A549 (cell line): ENCODE data around the gene C19orf67. TPM values are rescaled to one million over a fixed set of nuclear protein-coding genes. Genes with fewer than 3 reads are reported as not detected.

Experiments
- ATAC-seq, 2 experiments: fragments of 200-7000 bp in 1 of 2; fragments of >200 bp in 1 of 2; cut with Nextera tagmentation in 1 of 2; cut with Tn5 transposase in 1 of 2; 3 replicates each; pipeline versions ENCODE4 v1.8.0 to v1.9.1; 2018 to 2020; ENCODE audit warnings: mild to moderate bottlenecking in 1 of 2, moderate library complexity in 1 of 2
- CTCF ChIA-PET: fragments of 300-600 bp; sonication (Branson Sonifier 250); formaldehyde crosslinking; extraction: SDS; loops from one replicate; lab custom pipeline; 2021; ENCODE audit warnings: antibody characterized with exemption, inconsistent platforms; lab: Yijun Ruan, JAX
- POLR2A ChIA-PET: fragments of 350-600 bp; formaldehyde crosslinking; extraction: SDS; loops from one replicate; lab custom pipeline; 2021; ENCODE audit warnings: antibody characterized with exemption, inconsistent platforms; lab: Yijun Ruan, JAX
- DNase-seq, 2 experiments: peaks; one replicate each; pipeline versions ENCODE4 v3.0.0 to v3.0.0-alpha.2; 2011 to 2016; ENCODE audit warnings: low read depth in 1 of 2, low spot score in 1 of 2
- FAIRE-seq: peaks from 2 replicates; lab custom pipeline; 2011; peaks lifted over from hg19 to GRCh38; lab: Jason Lieb, UNC
- H3K27ac ChIP-seq, 2 experiments: fragments of >200 bp; sonication (Bioruptor Twin); formaldehyde crosslinking; 3 replicates each; pipeline ENCODE4 v1.5.1; 2016 to 2017
- H3K4me1 ChIP-seq: fragments of >200 bp; sonication (Bioruptor Twin); formaldehyde crosslinking; 3 replicates; pipeline ENCODE4 v1.6.1; 2016
- H3K4me2 ChIP-seq: fragments of >200 bp; sonication (Bioruptor Twin); formaldehyde crosslinking; 3 replicates; pipeline ENCODE4 v1.6.1; 2016
- H3K4me3 ChIP-seq: fragments of >200 bp; sonication (Bioruptor Twin); formaldehyde crosslinking; 3 replicates; pipeline ENCODE4 v1.5.1; 2016
- H3K9me3 ChIP-seq: fragments of >200 bp; sonication (Bioruptor Twin); formaldehyde crosslinking; 3 replicates; pipeline ENCODE4 v1.6.1; 2016
- BHLHE40 ChIP-seq: IDR thresholded peaks from 2 replicates; pipeline ENCODE4 v1.6.1; 2012; ENCODE audit warnings: low read depth, low read length, inconsistent platforms
- CEBPB ChIP-seq, 2 experiments: fragments of >200 bp in 1 of 2; sonication (Bioruptor Twin) in 1 of 2; formaldehyde crosslinking in 1 of 2; IDR thresholded peaks; 2 replicates each; pipeline ENCODE4 v1.6.1; 2012 to 2016
- CHD4 ChIP-seq: fragments of 200-600 bp; sonication (generic); IDR thresholded peaks from 2 replicates; pipeline ENCODE4 v1.6.1; 2016; ENCODE audit warnings: antibody characterized with exemption, mild to moderate bottlenecking, borderline replicate concordance
- GATA3 ChIP-seq: IDR thresholded peaks from 2 replicates; pipeline ENCODE4 v1.6.1; 2012; ENCODE audit warnings: borderline replicate concordance
- HDAC2 ChIP-seq: fragments of 200-600 bp; sonication (generic); IDR thresholded peaks from 2 replicates; pipeline ENCODE4 v1.6.1; 2016
- HEYL ChIP-seq: fragments of 250-450 bp; sonication (Bioruptor Pico); IDR thresholded peaks from 2 replicates; pipeline ENCODE4 v1.8.0; 2021; ENCODE audit warnings: mild to moderate bottlenecking, moderate library complexity
- HOXA7 ChIP-seq: fragments of 250-450 bp; sonication (Bioruptor Pico); IDR thresholded peaks from 2 replicates; pipeline ENCODE4 v1.5.0; 2020; ENCODE audit warnings: mild to moderate bottlenecking, moderate library complexity
- MAFK ChIP-seq: fragments of 450-650 bp; IDR thresholded peaks from 2 replicates; pipeline ENCODE4 v1.6.1; 2014; ENCODE audit not compliant: partially characterized antibody
- NFE2L2 ChIP-seq: fragments of 150-350 bp; conservative IDR thresholded peaks from 2 replicates; pipeline ENCODE4 v1.6.1; 2014; ENCODE audit warnings: low read length
- POLR2AphosphoS2 ChIP-seq: conservative IDR thresholded peaks from 2 replicates; pipeline ENCODE4 v1.6.1; 2012; ENCODE audit warnings: low read length, improper control_type of control experiment, inconsistent platforms
- SMC3 ChIP-seq: fragments of >200 bp; sonication (Bioruptor Twin); formaldehyde crosslinking; IDR thresholded peaks from 3 replicates; pipeline ENCODE4 v1.6.1; 2018; ENCODE audit warnings: inconsistent platforms
- TP53 ChIP-seq: fragments of 250-450 bp; sonication (Bioruptor Pico); IDR thresholded peaks from 2 replicates; pipeline ENCODE4 v1.5.0; 2021; ENCODE audit warnings: mild to moderate bottlenecking, moderate library complexity
- ZNF302 ChIP-seq: fragments of 250-450 bp; sonication (Bioruptor Pico); IDR thresholded peaks from 2 replicates; pipeline ENCODE4 v1.9.0; 2021; ENCODE audit warnings: inconsistent platforms, mild to moderate bottlenecking, moderate library complexity
- ZSCAN20 ChIP-seq: fragments of 250-450 bp; sonication (Bioruptor Pico); IDR thresholded peaks from 2 replicates; pipeline ENCODE4 v1.8.0; 2022; ENCODE audit warnings: mild to moderate bottlenecking, moderate library complexity
- WGBS: methylation state at CpG from one replicate; pipeline ENCODE4 v1.1.6; 2017; ENCODE audit errors: missing lambda C conversion rate; 5-methylcytosine and 5-hydroxymethylcytosine counted together
- polyA plus RNA-seq, 4 experiments: library from polyadenylated mRNA; depleted of rRNA in 3 of 4; stranded (reverse); fragments of >200 nt; fragmentation: RNase III in 1 of 4; extraction: RNeasy Plus Mini Kit Qiagen cat#74134 plus additional on column Dnase treatment in 1 of 4; gene quantifications; 2 replicates in 3 of 4; 3 replicates in 1 of 4; pipeline ENCODE4 v1.2.3, GENCODE V29; 2011 to 2017
- TF ChIP-seq, protein P1 (sequence below): fragments of 200-600 bp; sonication (generic); IDR thresholded peaks from 2 replicates; pipeline ENCODE4 v1.6.1; 2016; ENCODE audit warnings: antibody characterized with exemption, mild to moderate bottlenecking, moderate library complexity
- TF ChIP-seq, protein P2 (sequence below): fragments of >200 bp; sonication (Bioruptor Twin); formaldehyde crosslinking; IDR thresholded peaks from 3 replicates; pipeline ENCODE4 v1.5.1; 2016
- TF ChIP-seq, protein P3 (sequence below): IDR thresholded peaks from 2 replicates; pipeline ENCODE4 v1.6.1; 2012

C19orf67 gene
- polyA plus RNA-seq, 2 of the 4 experiments (the other 2 are of a cell fraction) = not detected

DNA sequence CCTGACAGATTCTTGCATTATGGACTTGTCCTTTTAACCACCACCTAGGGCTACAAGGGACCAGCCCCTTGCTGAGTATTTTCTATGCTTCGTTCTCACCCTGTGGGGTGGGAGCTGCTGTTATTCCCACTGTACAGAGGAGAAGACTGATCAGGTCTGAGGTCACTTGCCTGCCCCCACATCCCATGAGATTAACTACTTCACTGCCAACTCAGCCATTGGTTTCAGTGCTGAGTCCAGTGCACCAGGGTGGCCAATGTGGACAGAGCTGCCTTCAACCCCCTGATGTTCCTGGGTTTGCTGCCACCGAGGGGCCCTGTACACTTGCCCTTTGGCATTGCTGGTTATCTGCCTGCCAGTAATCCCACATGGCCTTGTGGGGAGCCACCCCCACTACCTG lies 25.1 kb upstream of the C19orf67 start:
- H3K27ac ChIP-seq = no peak overlapping the region
- ChIA-PET POLR2A (no interaction called here), CTCF (interaction anchor here (0.9 to 1.2 kb wide), 2 partner anchors 35 to 237 kb away, joined by 3 read pairs; no protein-coding TSS in a partner anchor)
- FAIRE-seq = no peak
- TF ChIP-seq BHLHE40 = no peak
- TF ChIP-seq CHD4 = no peak
- TF ChIP-seq GATA3 = no peak
- no peak for TF ChIP-seq MAFK
- TF ChIP-seq TP53 (CRISPR knock-in tag) = no peak
- TF ChIP-seq HDAC2 = no peak
- no peak overlapping the region for H3K4me3 ChIP-seq
- H3K4me1 ChIP-seq = peaks cover 14% of the 10 kb centered on the region
- no peak for ATAC-seq
- no peak for DNase-seq
- no peaks in the 10 kb centered on the region for H3K9me3 ChIP-seq
- 75% methylated on average over 1 of the region's 2 CpGs for WGBS
- H3K4me2 ChIP-seq = no peak overlapping the region

DNA sequence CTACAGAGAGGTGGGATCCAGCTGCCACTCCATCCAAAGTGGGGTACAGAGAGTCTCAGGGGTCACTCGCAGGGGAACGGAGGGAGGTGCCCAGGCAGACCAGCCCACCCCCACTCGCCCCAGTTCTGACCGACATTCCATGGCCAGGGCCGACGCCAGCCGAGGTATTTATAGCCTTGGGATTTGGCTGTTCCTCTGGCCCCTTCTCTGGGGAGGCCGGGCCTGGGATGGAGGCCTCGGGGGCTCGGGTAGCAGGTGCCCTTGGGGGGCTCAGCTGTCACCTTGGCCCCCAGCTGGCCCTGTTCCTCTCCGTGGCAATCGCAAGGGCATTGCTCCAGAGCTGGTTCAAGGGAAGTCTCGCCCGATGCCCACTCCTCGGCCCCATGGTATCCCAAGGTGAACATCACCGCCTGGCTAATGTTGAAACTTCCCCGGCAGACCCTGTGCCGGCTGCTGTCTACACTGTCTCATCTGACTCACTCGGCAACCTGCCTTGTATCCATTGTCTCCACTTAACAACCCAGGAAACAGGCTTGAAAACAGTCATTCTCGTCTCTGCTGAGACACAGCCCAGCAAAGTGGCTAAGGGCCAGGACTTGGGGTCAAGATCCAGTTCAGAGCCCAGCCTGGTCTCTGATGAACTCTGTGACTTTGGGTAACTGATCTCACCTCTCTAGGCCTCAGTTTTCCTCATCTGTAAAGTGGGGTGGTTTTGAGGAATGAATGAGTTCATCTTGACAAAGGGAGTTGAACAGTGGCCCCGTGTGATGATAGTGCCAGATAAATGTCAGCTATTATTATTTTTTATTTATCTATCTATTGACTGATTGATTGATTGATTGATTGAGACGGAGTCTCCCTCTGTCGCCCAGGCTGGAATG lies 22.2 kb upstream of the C19orf67 start:
- H3K27ac ChIP-seq = no peak overlapping the region
- ATAC-seq = peak in 1 of 2 experiments; percentile 61; a peak in 2 of 6 replicates
- 75% methylated on average over 12 of the region's 23 CpGs for WGBS
- FAIRE-seq = no peak
- no peak overlapping the region for H3K4me3 ChIP-seq
- DNase-seq = peak; percentile 16 to 52
- no peak for TF ChIP-seq NFE2L2
- no peak for TF ChIP-seq POLR2AphosphoS2
- TF ChIP-seq ZNF302 (CRISPR knock-in tag) = no peak
- no peak for TF ChIP-seq HEYL
- TF ChIP-seq, protein P1, sequence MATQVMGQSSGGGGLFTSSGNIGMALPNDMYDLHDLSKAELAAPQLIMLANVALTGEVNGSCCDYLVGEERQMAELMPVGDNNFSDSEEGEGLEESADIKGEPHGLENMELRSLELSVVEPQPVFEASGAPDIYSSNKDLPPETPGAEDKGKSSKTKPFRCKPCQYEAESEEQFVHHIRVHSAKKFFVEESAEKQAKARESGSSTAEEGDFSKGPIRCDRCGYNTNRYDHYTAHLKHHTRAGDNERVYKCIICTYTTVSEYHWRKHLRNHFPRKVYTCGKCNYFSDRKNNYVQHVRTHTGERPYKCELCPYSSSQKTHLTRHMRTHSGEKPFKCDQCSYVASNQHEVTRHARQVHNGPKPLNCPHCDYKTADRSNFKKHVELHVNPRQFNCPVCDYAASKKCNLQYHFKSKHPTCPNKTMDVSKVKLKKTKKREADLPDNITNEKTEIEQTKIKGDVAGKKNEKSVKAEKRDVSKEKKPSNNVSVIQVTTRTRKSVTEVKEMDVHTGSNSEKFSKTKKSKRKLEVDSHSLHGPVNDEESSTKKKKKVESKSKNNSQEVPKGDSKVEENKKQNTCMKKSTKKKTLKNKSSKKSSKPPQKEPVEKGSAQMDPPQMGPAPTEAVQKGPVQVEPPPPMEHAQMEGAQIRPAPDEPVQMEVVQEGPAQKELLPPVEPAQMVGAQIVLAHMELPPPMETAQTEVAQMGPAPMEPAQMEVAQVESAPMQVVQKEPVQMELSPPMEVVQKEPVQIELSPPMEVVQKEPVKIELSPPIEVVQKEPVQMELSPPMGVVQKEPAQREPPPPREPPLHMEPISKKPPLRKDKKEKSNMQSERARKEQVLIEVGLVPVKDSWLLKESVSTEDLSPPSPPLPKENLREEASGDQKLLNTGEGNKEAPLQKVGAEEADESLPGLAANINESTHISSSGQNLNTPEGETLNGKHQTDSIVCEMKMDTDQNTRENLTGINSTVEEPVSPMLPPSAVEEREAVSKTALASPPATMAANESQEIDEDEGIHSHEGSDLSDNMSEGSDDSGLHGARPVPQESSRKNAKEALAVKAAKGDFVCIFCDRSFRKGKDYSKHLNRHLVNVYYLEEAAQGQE = no peak
- TF ChIP-seq SMC3 = no peak
- TF ChIP-seq CEBPB (IDR thresholded peaks at IDR 0.05) = no peak
- TF ChIP-seq HOXA7 = no peak
- TF ChIP-seq, protein P2, sequence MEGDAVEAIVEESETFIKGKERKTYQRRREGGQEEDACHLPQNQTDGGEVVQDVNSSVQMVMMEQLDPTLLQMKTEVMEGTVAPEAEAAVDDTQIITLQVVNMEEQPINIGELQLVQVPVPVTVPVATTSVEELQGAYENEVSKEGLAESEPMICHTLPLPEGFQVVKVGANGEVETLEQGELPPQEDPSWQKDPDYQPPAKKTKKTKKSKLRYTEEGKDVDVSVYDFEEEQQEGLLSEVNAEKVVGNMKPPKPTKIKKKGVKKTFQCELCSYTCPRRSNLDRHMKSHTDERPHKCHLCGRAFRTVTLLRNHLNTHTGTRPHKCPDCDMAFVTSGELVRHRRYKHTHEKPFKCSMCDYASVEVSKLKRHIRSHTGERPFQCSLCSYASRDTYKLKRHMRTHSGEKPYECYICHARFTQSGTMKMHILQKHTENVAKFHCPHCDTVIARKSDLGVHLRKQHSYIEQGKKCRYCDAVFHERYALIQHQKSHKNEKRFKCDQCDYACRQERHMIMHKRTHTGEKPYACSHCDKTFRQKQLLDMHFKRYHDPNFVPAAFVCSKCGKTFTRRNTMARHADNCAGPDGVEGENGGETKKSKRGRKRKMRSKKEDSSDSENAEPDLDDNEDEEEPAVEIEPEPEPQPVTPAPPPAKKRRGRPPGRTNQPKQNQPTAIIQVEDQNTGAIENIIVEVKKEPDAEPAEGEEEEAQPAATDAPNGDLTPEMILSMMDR = no peak
- TF ChIP-seq, protein P3, sequence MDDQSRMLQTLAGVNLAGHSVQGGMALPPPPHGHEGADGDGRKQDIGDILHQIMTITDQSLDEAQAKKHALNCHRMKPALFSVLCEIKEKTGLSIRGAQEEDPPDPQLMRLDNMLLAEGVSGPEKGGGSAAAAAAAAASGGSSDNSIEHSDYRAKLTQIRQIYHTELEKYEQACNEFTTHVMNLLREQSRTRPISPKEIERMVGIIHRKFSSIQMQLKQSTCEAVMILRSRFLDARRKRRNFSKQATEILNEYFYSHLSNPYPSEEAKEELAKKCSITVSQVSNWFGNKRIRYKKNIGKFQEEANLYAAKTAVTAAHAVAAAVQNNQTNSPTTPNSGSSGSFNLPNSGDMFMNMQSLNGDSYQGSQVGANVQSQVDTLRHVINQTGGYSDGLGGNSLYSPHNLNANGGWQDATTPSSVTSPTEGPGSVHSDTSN = no peak
- no peak for TF ChIP-seq ZSCAN20 (CRISPR knock-in tag)
- TF ChIP-seq, all 56 proteins: peak for 0
- no peaks in the 10 kb centered on the region for H3K9me3 ChIP-seq
- peaks cover 6% of the 10 kb centered on the region for H3K4me1 ChIP-seq
- ChIA-PET POLR2A (no interaction called here), CTCF (interaction anchor here (1.2 to 1.3 kb wide), 2 partner anchors 12 to 29 kb away, joined by 3 read pairs; partner anchors contain the start of gene ASF1B)
- H3K4me2 ChIP-seq = no peak overlapping the region
